GM20431 (cell line): ENCODE results near the gene SLC2A4.
"Not testable (repeated sequence)": the region's sequence is repeated elsewhere in the genome, so short reads cannot be mapped to it uniquely, and the experiment has no call there.

ENCODE experiments used
- in situ Hi-C: fragments of 300-500 bp; cut with MseI, MboI; formaldehyde crosslinking; loops from one replicate; pipeline ENCODE4 v1.15.0; 2020; ENCODE audit warnings: low sequenced_read_pairs; ENCODE audit not compliant: unreplicated experiment

The SLC2A4 gene

DNA sequence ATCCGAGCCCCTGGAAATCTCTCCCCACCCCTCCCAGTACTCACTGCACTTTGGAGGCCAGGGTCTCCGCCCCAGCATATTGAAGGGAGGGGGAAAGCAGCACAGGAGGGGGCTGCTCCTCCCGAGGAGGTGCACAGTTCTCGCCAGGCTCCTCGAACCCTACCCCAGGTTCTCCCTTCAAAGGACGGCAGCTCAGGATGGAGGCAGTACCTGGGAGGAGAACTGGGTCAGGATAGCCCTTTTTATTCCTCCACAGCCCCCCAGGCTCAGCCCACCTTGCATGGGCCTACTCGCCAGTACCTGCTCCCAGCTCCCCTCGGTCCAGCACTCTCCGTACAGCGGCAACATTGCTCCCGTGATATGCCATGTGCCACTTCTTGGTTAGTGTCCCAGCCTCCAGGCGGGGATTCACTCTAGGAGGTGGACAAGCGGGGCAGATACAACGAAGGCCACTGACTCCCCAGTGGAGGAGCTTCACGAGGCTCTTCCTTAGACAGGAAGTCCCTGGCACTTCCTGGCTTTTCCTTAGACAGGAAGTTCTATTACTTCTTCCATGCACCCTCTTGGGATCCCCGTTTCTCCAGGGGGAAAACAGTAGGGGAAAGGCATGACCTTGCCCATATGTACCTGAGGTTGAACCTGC, 35.8 kb downstream of the SLC2A4 start:
- in situ Hi-C loops: no loop called here

DNA sequence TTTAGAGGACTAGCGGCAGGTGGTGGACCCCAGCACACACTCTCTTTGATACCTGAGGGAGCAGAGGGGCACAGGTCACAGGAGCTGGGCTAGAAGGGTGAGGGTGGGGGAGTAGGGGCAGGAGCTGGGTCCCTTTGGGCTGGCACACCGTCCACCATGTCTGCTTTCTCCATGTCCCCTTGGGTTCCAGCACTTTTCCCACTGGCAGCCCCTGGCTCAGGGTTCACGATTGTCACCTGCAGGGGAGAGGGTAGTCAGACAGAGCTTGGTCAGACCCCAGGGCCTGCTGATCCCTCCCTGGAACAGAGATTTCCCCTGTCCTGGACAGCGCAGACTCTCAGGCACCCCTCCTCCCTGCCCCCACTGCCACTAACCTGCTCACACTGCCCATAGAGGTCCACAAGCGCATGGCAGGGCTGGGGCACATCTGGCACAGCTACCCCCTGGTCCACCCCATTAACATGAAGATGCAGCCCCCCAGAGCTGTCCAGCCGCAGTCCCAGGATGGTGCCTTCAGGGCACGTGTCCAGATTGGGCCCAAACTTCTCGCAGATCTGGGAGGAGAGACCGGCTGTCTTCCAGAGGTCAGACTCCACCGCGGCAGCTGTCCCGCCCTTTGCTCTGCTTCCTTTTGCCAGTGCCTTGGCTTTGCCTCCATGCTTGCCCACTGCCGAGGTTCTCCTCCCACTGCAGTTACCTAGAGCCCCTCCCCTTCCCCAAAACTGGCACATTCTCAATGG, 36.8 kb downstream of the SLC2A4 start:
- in situ Hi-C loops: no loop called here

DNA sequence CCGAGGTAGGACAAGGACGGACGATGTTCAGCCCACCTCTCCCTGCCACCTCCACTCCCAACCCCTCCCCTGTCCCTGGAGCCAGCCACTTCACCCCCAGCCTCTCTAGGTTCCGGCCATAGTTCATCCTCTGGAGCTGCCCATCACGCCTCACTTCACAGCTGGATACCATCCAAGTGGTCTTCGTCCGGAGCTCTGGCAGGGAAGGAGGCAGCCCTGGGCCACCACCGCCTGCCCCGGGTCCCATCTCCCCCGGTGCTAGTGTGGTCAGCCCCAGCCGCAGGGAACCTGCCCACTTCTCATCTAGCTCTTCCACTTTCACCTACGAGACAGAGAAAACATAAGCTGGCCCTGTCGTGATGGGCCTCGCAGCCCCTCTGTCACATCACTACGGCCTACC, 39.9 kb downstream of the SLC2A4 start:
- in situ Hi-C loops: no loop called here

DNA sequence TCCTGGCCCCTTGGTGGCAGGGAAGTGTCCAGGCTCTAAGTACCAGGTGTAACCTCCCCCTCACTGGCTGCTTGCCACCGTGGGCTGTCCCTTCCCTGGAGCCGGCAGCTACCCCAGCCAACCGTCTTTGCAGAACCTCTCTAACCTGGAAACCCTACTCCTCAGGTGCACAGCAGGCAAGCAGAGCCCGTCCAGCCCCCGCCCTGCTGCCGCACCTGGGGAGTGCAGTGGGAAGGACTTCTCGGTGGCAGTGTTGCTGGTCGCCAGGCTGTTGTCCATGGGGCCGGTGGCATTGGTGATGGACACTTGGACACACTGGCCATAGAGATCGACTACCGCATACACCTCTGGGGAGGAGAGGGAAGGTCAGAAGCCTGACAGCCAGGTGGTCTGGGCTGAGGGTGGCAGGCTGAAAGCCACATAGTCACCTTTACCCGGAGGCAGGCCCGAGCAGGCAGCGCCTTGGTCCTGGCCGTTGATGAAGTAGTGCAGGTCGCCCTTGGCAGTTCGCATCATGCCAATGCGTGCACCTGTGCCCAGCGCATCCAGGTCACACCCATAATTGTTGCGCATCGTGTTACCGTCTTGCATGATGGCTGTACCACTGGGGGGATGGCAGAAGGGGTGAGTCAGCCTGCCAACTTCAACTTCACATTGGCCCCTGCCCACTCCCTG, 41.1 kb downstream of the SLC2A4 start:
- in situ Hi-C loops: no loop called here

DNA sequence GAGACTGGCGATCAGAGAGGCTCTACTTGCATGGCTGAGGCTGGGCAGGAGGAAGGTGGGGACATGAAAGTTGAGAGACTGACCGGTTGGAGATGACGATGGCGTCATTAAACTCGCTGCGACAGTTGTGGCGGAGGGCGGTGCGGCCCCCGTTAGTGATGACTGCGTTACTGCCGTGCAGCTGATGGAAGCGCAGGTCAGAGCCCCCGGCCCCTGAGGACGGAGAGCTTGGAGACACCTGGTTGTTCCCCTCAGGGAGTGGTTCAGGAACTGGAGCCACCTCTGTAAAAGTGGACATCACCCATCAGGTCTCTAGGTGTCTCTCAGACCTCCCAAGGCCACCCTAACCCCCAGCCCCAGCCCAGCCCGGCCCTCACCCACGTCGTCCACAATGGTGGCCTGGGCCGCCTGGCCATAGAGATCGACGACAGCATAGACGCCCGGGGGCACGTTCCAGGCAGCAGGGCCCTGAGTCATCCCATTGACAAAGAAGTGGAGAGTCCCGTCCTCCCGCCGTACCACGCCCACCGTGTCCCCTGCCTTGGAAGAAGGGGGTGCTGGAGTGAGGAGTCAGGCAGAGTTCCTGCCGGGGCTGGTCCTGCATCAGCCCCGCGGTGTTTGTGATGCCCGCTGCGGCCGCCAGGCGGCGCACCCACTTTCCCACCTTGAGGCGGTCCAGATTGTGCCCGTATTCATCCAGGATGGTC, 42.4 kb downstream of the SLC2A4 start:
- in situ Hi-C loops: no loop called here

DNA sequence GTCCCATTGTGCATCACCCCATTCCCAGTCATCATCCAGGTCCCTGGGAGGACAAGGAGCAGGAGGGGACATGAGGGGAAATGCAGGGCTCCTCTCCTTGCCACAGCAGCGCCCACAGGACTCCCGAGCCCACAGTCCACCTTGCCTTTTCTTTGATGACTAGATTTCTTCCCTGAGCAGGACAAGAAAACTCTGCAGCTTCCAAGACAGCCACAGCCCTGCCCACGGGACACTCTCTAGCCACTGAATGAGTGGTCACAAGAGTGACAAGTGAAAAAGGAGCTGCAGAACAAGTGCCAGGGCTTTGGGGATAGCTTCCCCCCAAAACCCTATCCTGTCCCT, 42.9 kb downstream of the SLC2A4 start:
- in situ Hi-C loops: no loop called here

DNA sequence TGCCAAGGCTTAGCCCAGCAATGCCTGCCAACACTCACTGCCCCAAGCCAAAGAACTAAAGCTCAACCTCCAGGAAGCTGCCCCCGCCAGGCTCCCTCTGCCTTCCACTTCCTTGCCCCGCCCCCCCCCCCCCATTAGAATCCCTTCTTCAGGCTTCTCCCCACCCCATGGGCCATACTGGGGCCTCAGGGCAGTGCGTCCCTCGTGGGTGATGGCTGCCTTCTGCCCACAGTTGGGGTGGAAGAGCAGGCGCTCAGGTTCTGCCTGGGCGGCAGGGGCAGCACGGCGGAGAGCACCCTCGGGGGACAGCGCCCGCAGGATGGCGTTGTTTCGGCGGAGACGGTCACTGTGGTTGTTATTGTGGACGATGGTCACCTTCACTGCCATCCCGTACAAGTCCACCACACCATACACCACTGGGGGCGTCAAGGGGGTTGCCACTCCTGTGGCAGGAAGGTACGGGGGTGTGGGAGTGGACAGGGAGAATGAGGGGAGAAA, 43.6 kb downstream of the SLC2A4 start:
- in situ Hi-C loops: no loop called here

DNA sequence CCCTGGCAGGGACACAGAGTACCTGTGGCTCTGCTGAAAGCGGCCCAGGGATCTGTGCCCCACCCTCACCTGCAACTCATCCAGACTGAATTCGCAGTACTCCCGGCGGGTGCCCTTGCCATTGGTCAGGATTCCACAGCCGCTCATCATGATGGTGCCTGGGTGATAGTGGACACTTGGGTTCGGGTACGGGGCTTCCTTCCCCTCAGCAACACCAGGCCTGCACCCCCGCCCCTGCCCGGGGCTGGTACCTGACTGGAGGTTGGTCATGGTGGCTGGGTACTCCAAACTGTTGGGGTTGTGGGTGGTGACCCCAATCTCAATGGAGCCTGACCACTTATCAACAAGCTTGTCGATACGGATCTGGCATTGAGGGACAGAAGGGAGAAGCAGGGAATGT, 44.7 kb downstream of the SLC2A4 start:
- in situ Hi-C loops: no loop called here

DNA sequence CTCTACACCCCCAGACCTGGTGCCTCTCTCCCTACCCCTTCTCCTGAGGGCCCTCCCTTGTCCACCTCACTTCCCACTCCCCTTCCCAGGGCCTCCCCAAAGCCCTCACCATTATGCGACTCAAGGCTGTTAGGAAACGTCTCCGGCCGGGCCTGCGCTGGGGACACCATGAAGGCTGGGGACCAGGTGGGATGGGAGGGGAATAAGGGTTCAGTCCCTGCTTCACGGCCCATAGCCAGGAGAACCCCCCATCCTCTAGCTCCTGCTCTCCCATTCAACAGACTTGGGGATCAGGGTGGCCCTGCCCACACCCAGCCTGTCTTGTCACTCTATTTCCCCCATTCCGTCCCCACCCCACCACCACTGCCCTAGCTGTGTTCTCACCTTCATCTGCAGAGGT, 45.5 kb downstream of the SLC2A4 start:
- in situ Hi-C loops: no loop called here

DNA sequence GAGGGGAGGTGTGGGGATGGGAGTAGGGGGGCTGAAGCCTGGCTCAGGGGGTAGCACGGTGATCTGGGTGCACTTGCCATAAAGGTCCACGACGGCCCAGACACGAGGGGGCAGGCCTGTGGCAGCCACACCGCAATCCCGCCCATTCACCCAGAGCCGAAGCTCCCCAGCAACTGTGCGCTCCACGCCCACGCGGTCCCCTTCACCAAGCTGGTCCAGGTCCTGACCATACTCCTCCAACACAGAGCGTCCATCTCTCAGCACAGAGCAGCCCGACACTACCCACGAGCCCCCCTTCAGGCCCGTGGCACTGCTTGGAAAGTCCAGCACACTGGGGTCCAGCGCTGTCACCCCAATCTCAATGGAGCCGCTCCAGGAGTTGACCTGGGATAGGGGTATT, 46.0 kb downstream of the SLC2A4 start:
- in situ Hi-C loops: no loop called here

DNA sequence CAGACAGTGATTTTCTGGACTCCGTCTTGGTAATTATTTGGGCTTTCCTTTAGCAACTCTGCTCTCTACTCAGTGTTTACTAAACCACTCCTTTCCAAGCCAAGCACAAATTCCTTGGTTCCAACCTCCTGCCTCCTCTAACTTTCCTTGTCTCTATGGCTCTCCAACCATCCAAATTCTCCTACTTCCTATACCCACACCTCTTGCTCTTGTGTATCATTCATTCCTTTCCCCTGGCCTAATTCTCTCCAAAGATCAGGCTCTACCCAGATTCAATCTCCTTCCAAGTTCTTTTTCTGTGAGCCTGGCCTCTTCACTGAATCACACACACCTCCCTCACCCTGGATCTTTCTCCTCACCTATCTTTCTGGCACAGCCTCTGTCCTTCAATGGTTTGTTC, 46.5 kb downstream of the SLC2A4 start:
- in situ Hi-C loops: no loop called here

DNA sequence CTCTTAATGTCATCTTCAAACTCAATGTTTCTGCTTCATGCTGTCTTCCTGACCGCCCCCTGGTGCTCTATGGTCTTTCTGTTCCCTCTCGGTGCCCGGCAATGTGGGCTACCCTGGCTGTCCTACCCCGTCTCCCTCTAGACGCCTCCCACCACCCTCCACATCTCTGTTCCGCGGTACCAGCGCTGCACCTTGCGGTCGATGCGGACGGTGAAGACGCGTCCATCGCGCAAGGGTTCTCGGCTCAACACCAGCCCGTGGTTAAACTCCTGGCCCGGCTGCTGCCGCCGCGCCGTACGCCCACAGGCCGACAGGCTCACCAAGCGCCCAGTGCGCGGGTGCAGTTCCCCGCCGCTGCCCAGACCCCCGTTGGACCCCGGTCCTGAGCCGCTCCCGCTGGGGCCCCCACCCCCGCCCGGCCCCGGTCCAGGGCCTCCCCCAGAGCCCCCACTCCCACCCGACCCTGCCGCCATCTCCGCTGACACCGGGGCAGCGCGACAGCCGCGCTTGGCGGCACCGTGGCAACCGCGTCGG, 47.4 kb downstream of the SLC2A4 start, which contains the start of gene NEURL4:
TSS of gene NEURL4 (minus strand) at position 496 of the 534 bp plus-strand sequence. CDS start at position 473, 23 bp downstream.
- in situ Hi-C loops: no loop called here

DNA sequence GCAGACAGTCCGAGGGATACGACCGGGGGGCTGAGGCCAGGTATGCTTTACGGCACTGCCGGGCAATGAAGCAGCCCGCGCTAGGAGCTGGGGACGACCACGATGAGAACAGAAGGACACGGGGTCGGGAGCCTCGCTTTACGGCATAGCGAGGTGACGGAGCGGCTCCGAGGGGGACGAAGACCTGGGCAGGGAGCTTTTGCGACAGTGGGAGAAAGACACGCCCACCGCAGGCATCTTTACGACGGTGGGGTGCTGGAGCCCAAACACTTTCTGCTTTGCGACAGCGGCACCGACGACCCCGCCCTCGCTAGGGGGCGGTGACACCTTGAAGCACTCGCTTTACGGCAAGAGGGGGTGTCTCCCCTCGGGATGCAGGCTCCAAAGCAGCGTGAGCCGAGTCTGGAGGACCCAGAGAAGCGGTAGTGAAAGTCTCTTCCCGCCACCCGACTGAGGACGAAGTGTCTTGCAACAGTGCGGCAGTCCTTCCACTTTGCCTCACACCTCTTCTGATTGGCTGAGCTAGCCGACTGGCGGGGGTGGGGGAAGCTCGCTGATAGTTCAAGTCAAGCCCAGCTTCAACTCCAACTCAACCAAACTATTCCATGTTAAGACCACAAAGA, 48.0 kb downstream of the SLC2A4 start:
- in situ Hi-C loops: no loop called here

DNA sequence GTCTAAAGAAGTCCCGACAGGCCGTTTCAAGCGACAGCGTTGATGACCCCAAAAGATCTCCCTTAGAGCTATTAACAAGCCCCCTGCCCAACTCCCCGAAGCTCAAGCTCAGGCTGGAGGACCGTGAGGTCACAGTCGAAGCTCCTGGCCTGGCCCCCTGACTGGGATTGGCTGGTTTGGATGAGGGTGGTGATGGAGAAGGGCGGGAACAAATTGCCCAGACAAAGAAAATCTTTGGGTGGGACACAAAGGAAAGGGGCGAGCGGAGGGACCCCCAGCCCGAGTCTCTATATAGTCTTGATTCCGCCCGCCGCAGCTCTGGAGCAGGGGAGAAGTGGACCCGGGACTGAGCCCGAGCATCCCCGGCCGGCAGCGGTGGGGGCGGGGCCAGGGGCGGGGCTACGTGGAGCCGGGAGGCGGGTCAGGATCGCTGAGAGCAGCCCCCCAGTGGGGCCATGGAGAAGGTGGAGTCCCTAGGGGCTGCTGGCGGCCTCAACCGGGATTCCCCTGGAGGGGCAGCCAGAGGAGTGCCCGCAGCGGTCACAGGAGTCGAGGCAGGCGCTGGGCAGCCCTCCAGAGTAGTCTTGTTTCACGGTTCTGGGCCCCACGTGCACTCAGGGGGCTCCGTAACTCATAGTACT, 48.6 kb downstream of the SLC2A4 start:
- in situ Hi-C loops: no loop called here

DNA sequence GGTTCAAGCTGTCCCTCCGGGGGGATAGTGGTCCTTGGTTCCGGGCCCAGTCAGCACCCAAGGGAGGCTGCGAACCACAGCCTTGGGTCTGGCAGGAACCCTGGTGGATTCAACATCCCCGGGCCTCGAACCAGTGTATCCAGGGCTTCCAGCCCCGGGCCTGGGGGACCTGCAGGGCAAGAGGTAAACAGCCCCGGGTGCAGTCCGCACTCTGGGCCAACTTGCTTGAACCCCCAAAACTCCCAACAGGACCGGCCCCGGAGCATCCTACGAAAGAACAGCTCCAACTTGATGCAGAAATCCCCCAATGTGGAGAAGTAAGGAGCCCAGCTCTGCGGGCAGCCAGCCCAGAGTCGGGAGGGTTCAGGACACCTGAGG, 49.1 kb downstream of the SLC2A4 start:
- in situ Hi-C loops: no loop called here

DNA sequence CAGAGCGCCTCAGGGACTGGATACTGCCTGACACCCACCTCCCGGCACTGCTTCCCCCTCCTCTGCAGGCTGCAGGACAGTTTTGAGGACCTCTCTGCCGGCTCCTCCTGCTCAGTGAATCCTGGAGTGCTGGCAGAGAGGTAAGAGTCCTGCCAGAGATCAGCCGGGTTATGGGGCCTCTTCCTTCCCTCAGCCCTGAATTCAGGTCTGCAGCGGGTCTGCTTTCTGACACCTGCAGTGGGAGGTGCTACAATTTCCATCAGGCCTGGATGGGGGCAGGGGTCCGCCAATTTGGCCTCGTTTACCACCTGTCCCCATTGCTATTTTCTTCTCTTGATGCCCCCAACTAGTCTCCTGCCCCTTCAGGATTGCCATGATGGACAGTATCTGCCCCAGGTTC, 50.6 kb downstream of the SLC2A4 start:
- in situ Hi-C loops: no loop called here

DNA sequence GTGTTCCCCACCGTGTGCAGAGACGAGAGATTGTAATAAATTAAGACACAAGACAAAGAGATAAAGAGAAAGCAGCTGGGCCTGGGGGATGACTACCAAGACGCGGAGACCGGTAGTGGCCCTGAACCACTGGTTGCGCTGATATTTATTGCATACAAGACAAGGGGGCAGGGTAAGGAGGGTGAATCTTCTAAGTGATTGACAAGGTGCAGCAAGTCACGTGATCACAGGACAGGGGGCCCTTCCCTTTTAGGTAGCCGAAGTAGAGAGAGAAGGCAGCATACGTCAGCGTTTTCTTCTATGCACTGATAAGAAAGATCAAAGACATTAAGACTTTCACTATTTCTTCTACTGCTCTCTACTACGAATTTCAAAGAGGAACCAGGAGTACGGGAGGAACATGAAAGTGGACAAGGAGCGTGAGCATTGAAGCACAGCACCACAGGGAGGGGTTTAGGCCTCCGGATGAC, 51.1 kb downstream of the SLC2A4 start:
- in situ Hi-C loops: not testable (repeated sequence)

DNA sequence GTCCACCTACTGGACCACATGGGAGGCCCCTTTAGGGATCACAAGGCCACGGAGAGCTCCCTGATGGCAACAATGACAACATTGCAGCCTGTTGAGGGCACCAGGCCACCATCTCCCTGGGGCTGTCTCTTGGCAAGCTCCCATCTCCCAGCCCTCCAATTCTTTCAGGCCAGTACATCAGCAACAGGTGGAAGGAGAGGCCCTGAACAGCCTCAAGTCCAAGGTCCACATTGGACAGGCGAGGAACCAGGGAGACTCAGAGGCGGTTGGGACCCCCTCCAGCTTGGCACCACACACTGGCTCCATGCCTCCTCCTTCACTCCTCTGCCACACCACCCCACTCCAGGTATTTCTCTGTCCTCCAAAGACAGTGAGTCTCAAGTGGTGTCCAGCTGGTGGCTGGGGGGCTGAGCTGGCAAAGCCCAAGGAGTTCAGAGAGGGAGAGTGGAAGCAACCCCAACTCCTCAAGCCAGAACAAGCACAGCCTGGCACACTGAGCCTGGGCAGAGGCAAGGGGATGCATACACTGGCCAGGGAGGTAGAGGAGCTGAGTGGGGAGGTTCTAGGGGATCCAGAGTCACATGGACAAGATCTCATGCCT, 53.5 kb downstream of the SLC2A4 start:
- in situ Hi-C loops: no loop called here

DNA sequence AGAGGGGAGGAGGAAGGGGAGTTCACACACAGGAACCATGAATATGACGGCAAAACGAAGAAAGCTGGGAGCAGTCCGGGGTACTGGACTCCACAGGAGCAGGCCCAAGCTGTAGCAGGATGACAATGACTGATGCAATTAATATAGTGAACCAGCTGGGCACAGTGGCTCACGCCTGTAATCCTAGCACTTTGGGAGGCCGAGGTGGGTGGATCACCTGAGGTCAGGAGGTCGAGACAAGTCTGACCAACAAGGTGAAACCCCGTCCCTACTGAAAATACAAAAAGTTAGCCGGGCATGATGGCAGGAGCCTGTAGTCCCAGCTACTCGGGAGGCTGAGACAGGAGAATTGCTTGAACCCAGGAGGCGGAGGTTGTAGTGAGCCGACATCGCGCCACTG, 54.2 kb downstream of the SLC2A4 start:
- in situ Hi-C loops: not testable (repeated sequence)
